SU-DHL-6 (cell line): ENCODE results near the gene FIBCD1.

Experiments used
- H2AFZ ChIP-seq: fragments of 200-600 bp; sonication (generic); 2 replicates; pipeline ENCODE4 v1.6.1; 2014; ENCODE audit warnings: low read depth, mild to moderate bottlenecking, moderate library complexity, mixed read lengths, antibody characterized with exemption, low read length; ENCODE audit not compliant: severe bottlenecking
- H3F3A ChIP-seq: fragments of 200-600 bp; shearing (Covaris generic); 2 replicates; pipeline ENCODE4 v1.6.0; 2016; ENCODE audit warnings: antibody characterized with exemption, mild to moderate bottlenecking; ENCODE audit not compliant: insufficient read depth
- H3K27ac ChIP-seq: fragments of 200-600 bp; sonication (generic); 2 replicates; pipeline ENCODE4 v1.5.1; 2016; ENCODE audit warnings: low read depth, mild to moderate bottlenecking, low read length, moderate library complexity, mixed read lengths
- H3K27me3 ChIP-seq: fragments of 200-600 bp; sonication (generic), shearing (Covaris generic); 2 replicates; pipeline ENCODE4 v1.6.0; 2014; ENCODE audit warnings: mild to moderate bottlenecking, low read length
- H3K36me3 ChIP-seq: fragments of 200-600 bp; sonication (generic); 2 replicates; pipeline ENCODE4 v1.6.1; 2014; ENCODE audit warnings: mild to moderate bottlenecking, low read length, mixed read lengths
- H3K4me2 ChIP-seq: fragments of 300-600, 200-600 bp; shearing (Covaris generic), sonication (generic); 2 replicates; pipeline ENCODE4 v1.6.0; 2014; ENCODE audit warnings: low read length, low read depth, mild to moderate bottlenecking; ENCODE audit not compliant: poor library complexity, severe bottlenecking
- H3K4me3 ChIP-seq: fragments of 200-600 bp; sonication (generic); 2 replicates; pipeline ENCODE4 v1.5.1; 2014; ENCODE audit warnings: antibody characterized with exemption, low read length, mild to moderate bottlenecking, mixed read lengths; ENCODE audit not compliant: insufficient read depth, poor library complexity, severe bottlenecking
- H3K79me2 ChIP-seq: fragments of 200-600 bp; sonication (generic); 2 replicates; pipeline ENCODE4 v1.6.1; 2014; ENCODE audit warnings: mild to moderate bottlenecking, low read length, moderate library complexity; ENCODE audit not compliant: insufficient read depth
- H3K9ac ChIP-seq: fragments of 200-600 bp; sonication (generic); 2 replicates; pipeline ENCODE4 v1.7.0; 2014; ENCODE audit warnings: mild to moderate bottlenecking, low read length
- H3K9me2 ChIP-seq: fragments of 200-600 bp; sonication (generic); replicated peaks from 2 replicates; pipeline ENCODE4 v1.6.1; 2014; ENCODE audit warnings: low read length; ENCODE audit not compliant: insufficient read depth
- H3K9me3 ChIP-seq: fragments of 200-600 bp; sonication (generic); 2 replicates; pipeline ENCODE4 v1.6.1; 2014; ENCODE audit warnings: low read length, mixed read lengths; ENCODE audit not compliant: insufficient read depth
- H4K20me1 ChIP-seq: fragments of 200-600 bp; sonication (generic); 2 replicates; pipeline ENCODE4 v1.6.1; 2014; ENCODE audit warnings: low read depth, mild to moderate bottlenecking, antibody characterized with exemption, low read length, moderate library complexity, mixed read lengths
- EZH2phosphoT487 ChIP-seq: fragments of 200-600 bp; sonication (generic), shearing (Covaris generic); conservative IDR thresholded peaks from 2 replicates; pipeline ENCODE4 v1.6.1; 2018; ENCODE audit warnings: mild to moderate bottlenecking, antibody characterized with exemption, low read length, moderate library complexity, mixed read lengths
- TF ChIP-seq, protein P1 (sequence below): fragments of 200-600 bp; sonication (generic); IDR thresholded peaks from one replicate; pipeline ENCODE4 v1.5.1; 2017; ENCODE audit warnings: antibody characterized with exemption, mild to moderate bottlenecking, low read length, moderate library complexity; ENCODE audit not compliant: insufficient read depth, poor library complexity, severe bottlenecking

Gene FIBCD1

DNA sequence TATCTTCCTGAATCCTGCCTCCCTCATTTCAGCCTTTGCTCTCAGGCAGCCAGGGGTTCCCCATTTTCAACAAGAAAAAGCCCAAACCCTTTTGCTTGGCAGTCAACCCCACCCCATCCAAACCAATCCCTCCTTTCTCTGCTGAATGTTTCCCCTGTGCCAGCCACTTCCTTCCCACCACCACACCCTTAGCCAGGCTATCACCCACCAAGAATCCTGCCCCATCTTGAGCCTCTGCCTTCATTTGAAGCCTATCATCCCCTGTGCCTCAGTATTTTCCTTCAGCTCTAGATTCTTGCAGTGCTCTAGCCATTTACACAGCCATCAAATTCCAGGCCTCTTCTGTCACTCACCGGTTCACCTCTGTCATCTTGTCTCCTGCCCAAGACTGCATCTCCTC is 15.3 kb upstream of the FIBCD1 start:
- Histone ChIP-seq H3K9me3 (peaks cover 8% of the 10 kb centered on the region; the same call in 1 of the 2 replicates), H3K36me3 (no peaks in the 10 kb centered on the region), H3K27ac (no peak overlapping the region), H3K79me2 (no peaks in the 10 kb centered on the region), H3K27me3 (no peaks in the 10 kb centered on the region), H3K9me2 (no peaks in the 10 kb centered on the region), H3K4me3 (no peak overlapping the region), H2AFZ (no peak overlapping the region), H3K4me2 (no peak overlapping the region), H3K9ac (no peak overlapping the region), H4K20me1 (no peaks in the 10 kb centered on the region), H3F3A (0 out of 2 replicates have a peak, but pooled peaks cover 4% of the 10 kb centered on the region)
- TF ChIP-seq EZH2phosphoT487 = no peak
- TF ChIP-seq, protein P1, sequence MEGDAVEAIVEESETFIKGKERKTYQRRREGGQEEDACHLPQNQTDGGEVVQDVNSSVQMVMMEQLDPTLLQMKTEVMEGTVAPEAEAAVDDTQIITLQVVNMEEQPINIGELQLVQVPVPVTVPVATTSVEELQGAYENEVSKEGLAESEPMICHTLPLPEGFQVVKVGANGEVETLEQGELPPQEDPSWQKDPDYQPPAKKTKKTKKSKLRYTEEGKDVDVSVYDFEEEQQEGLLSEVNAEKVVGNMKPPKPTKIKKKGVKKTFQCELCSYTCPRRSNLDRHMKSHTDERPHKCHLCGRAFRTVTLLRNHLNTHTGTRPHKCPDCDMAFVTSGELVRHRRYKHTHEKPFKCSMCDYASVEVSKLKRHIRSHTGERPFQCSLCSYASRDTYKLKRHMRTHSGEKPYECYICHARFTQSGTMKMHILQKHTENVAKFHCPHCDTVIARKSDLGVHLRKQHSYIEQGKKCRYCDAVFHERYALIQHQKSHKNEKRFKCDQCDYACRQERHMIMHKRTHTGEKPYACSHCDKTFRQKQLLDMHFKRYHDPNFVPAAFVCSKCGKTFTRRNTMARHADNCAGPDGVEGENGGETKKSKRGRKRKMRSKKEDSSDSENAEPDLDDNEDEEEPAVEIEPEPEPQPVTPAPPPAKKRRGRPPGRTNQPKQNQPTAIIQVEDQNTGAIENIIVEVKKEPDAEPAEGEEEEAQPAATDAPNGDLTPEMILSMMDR = no peak

DNA sequence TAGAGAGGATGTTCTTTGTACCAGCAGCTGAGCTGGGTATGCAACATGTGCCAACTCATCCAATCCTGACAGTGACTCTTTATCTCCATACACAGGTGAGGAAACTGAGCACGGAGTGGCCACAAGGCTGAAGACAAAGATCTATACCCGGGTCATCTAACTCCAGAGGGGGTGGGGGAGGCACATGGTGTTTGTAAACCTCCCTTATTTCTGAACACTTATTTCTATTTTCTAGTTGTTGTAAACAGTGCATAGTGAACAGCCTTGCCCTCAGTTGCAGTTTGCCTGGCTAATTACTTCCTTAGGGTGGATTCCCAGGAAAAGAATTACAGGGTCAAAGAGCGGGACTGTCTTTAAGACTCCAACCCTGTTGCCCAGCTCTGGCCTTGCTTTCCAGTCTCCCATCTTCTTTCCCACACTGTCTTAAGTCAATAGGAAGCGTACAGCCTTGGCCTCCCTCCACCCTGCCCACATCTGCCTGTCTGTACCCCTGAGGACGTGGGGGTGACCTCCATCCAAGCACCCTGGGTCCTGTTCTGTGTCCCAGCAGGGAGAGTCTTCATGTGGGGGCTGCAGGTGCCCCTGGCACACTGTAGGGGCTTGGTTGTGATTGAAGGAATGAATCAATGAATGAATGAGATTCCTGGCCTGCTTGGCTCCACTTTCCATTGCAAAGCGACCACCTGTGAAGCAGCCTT is 13.2 kb upstream of the FIBCD1 start:
- Histone ChIP-seq H3K4me2 (no peak overlapping the region), H3K4me3 (no peak overlapping the region), H2AFZ (no peak overlapping the region), H4K20me1 (no peaks in the 10 kb centered on the region), H3K79me2 (no peaks in the 10 kb centered on the region), H3K36me3 (no peaks in the 10 kb centered on the region), H3K9me3 (no peaks in the 10 kb centered on the region), H3K27me3 (no peaks in the 10 kb centered on the region), H3K9me2 (no peaks in the 10 kb centered on the region), H3K27ac (no peak overlapping the region), H3F3A (no peaks in the 10 kb centered on the region), H3K9ac (no peak overlapping the region)
- TF ChIP-seq EZH2phosphoT487 = no peak
- TF ChIP-seq, protein P1 = no peak

DNA sequence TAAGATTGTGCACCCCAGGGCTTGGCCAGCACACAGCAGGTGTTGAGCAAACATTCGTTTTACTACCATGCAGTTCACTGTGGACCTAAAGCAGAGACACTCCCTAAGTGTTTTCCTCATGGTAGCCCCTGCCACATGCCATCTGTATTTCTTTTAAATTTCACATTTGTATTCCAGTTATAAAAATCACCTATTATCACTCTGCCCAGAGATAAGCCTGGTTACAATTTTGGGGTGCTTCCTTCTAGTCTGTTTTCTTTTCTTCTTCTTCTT is 10.9 kb upstream of the FIBCD1 start:
- H3K27me3 ChIP-seq = no peaks in the 10 kb centered on the region
- H2AFZ ChIP-seq = no peak overlapping the region
- no peaks in the 10 kb centered on the region for H3K36me3 ChIP-seq
- H3K4me2 ChIP-seq = no peak overlapping the region
- H4K20me1 ChIP-seq = no peaks in the 10 kb centered on the region
- no peak overlapping the region for H3K4me3 ChIP-seq
- no peaks in the 10 kb centered on the region for H3F3A ChIP-seq
- H3K9me3 ChIP-seq = no peaks in the 10 kb centered on the region
- H3K9ac ChIP-seq = no peak overlapping the region
- TF ChIP-seq EZH2phosphoT487 = no peak
- no peak overlapping the region for H3K27ac ChIP-seq
- no peaks in the 10 kb centered on the region for H3K79me2 ChIP-seq
- H3K9me2 ChIP-seq = no peaks in the 10 kb centered on the region

DNA sequence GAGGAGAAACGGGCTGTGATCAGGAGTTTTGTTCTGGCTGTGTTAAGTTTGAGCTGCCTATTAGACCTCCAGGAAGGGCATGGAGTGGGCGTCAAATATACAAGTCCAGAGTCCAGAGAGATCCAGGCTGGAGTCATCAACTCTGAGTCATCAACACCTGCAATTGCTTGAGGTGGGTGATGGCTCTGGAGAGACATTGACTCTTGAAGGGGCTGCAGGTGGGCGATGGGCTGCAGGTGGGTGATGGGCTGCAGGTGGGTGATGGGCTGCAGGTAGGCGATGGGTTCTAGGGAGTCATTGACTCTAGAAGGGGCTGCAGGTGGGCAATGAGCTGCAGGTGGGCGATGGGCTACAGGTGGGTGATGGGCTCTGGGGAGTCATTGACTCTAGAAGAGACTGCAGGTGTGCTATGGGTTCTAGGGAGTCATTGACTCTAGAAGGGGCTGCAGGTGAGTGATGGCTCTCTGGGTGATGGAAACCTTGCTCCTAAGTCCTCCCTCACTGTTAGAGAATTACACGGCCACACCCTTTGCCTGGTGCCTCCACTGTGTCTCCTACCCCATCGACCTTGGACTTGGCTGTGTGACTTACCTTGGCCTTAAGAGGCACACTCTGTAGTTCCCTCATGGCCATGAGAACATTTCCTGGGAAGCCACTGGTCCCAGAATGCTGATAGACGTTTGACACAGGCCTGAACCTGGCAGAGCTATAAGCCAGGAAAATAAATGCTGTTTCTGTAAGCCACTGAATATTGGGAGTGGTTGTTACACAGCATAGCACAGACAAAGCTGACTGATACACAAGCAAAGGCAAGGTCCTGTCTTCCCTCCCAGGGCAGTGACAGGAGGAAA is 10.4 kb upstream of the FIBCD1 start:
- Histone ChIP-seq H4K20me1 (no peaks in the 10 kb centered on the region), H3K27me3 (no peaks in the 10 kb centered on the region), H3K4me2 (no peak overlapping the region), H3K36me3 (no peaks in the 10 kb centered on the region), H3K79me2 (no peaks in the 10 kb centered on the region), H3K9me2 (no peaks in the 10 kb centered on the region), H3K9ac (no peak overlapping the region), H3F3A (no peaks in the 10 kb centered on the region), H3K27ac (no peak overlapping the region), H3K9me3 (no peaks in the 10 kb centered on the region), H2AFZ (no peak overlapping the region), H3K4me3 (no peak overlapping the region)
- no peak for TF ChIP-seq EZH2phosphoT487
- TF ChIP-seq, protein P1 = no peak
